Left kidney (tissue), 2 donors: ENCODE results near the gene PPP2R5A. TPM values are rescaled to one million over a fixed set of nuclear protein-coding genes. Genes with fewer than 3 reads are reported as not detected.
A peak's percentile ranks its signal among the peaks of the same experiment; 100 is the strongest.
"Not testable (repeated sequence)": the region's sequence is repeated elsewhere in the genome, so short reads cannot be mapped to it uniquely, and the experiment has no call there.

Experiments used
- DNase-seq: peaks from one replicate; pipeline ENCODE4 v3.0.0-alpha.2; 2013
- polyA plus RNA-seq: library from polyadenylated mRNA; unstranded; fragments of 120-200 nt; gene quantifications from one replicate; pipeline ENCODE4 v1.2.1, GENCODE V29; 2013; ENCODE audit not compliant: insufficient read length

PPP2R5A gene
- polyA plus RNA-seq, 1 donor = 35.1 TPM

- DNase-seq = no peak
Observed at GRCh38 chr1:212267017-212267416, 18.2 kb upstream of the PPP2R5A start.

- no peak for DNase-seq
Observed at GRCh38 chr1:212267460-212267859, 17.8 kb upstream of the PPP2R5A start.

GRCh38 chr1:212269306-212269705 is 15.9 kb upstream of the PPP2R5A start:
- DNase-seq = no peak

GRCh38 chr1:212270564-212270963 is 14.6 kb upstream of the PPP2R5A start:
- no peak for DNase-seq

GRCh38 chr1:212271234-212271633 is 14.0 kb upstream of the PPP2R5A start:
- DNase-seq = no peak

- DNase-seq = no peak
Observed at GRCh38 chr1:212271823-212272485, 13.3 kb upstream of the PPP2R5A start.

GRCh38 chr1:212281590-212281989 is 3.6 kb upstream of the PPP2R5A start:
- DNase-seq = no peak

- no peak for DNase-seq
Observed at GRCh38 chr1:212283741-212284140, 1.5 kb upstream of the PPP2R5A start.

GRCh38 chr1:212284332-212284743 is 872 bp upstream of the PPP2R5A start:
- DNase-seq = no peak

- DNase-seq = peak; percentile 35
Observed at GRCh38 chr1:212285685-212286555, 710 bp downstream of the PPP2R5A start.

- no peak for DNase-seq
Observed at GRCh38 chr1:212286556-212287131, 1.4 kb downstream of the PPP2R5A start.

- DNase-seq = no peak
Observed at GRCh38 chr1:212287261-212287895, 2.2 kb downstream of the PPP2R5A start.

- DNase-seq = not testable (repeated sequence)
Observed at GRCh38 chr1:212287995-212288394, 2.8 kb downstream of the PPP2R5A start.

GRCh38 chr1:212288615-212289014 is 3.4 kb downstream of the PPP2R5A start:
- no peak for DNase-seq

- no peak for DNase-seq
Observed at GRCh38 chr1:212289262-212290077, 4.3 kb downstream of the PPP2R5A start.

- no peak for DNase-seq
Observed at GRCh38 chr1:212290608-212291007, 5.4 kb downstream of the PPP2R5A start.

- peak; percentile 56 for DNase-seq
Observed at GRCh38 chr1:212291505-212292134, 6.4 kb downstream of the PPP2R5A start.

GRCh38 chr1:212292250-212293105 is 7.3 kb downstream of the PPP2R5A start:
- no peak for DNase-seq

GRCh38 chr1:212293579-212293978 is 8.4 kb downstream of the PPP2R5A start:
- DNase-seq = peak; percentile 19

GRCh38 chr1:212294983-212295382 is 9.8 kb downstream of the PPP2R5A start:
- no peak for DNase-seq
